Liver (tissue), 9 donors: Measurements from ENCODE around the gene TRIM32. TPM values are rescaled to one million over a fixed set of nuclear protein-coding genes. Genes with fewer than 3 reads are reported as not detected.

Source experiments
- DNase-seq: peaks from one replicate; pipeline ENCODE4 v3.0.0-alpha.2; 2017; ENCODE audit warnings: low spot score
- H3K27ac ChIP-seq, 2 donors: one replicate each; pipeline ENCODE4 v1.7.0; 2013; ENCODE audit warnings: inconsistent platforms in 2 of 2, low read length in 2 of 2, control low read depth in 1 of 2, low read depth in 1 of 2, mild to moderate bottlenecking in 1 of 2
- H3K27me3 ChIP-seq, 4 donors: one replicate each; pipeline versions ENCODE4 v1.6.1 to v1.7.0; 2013; ENCODE audit warnings: low read length in 3 of 4, inconsistent platforms in 1 of 4, mild to moderate bottlenecking in 1 of 4, moderate library complexity in 1 of 4; ENCODE audit not compliant: control insufficient read depth in 4 of 4, insufficient read depth in 4 of 4
- H3K36me3 ChIP-seq, 4 donors: one replicate each; pipeline versions ENCODE4 v1.6.1 to v1.7.0; 2013; ENCODE audit warnings: low read length in 3 of 4, mild to moderate bottlenecking in 3 of 4, low read depth in 1 of 4, moderate library complexity in 1 of 4; ENCODE audit not compliant: control insufficient read depth in 4 of 4, insufficient read depth in 3 of 4
- H3K4me1 ChIP-seq, 4 donors: one replicate each; pipeline versions ENCODE4 v1.6.1 to v1.7.0; 2013; ENCODE audit warnings: low read length in 3 of 4, mild to moderate bottlenecking in 3 of 4, moderate library complexity in 1 of 4; ENCODE audit not compliant: control insufficient read depth in 4 of 4, insufficient read depth in 4 of 4
- H3K4me3 ChIP-seq, 3 donors: one replicate each; pipeline versions ENCODE4 v1.6.1 to v1.7.0; 2013; ENCODE audit warnings: low read length in 3 of 3, control low read depth in 1 of 3, low read depth in 1 of 3, mild to moderate bottlenecking in 1 of 3
- H3K9ac ChIP-seq, 2 donors: one replicate each; pipeline ENCODE4 v1.7.0; 2013; ENCODE audit warnings: low read length in 2 of 2, mild to moderate bottlenecking in 2 of 2, moderate library complexity in 2 of 2, control low read depth in 1 of 2, low read depth in 1 of 2
- H3K9me3 ChIP-seq, 4 donors: one replicate each; pipeline versions ENCODE4 v1.6.1 to v1.7.0; 2013; ENCODE audit warnings: low read length in 3 of 4; ENCODE audit not compliant: control insufficient read depth in 4 of 4
- ATF3 ChIP-seq: IDR thresholded peaks from 2 replicates; pipeline ENCODE4 v1.6.1; 2016; ENCODE audit warnings: antibody characterized with exemption
- CTCF ChIP-seq: fragments of 150-350 bp; IDR thresholded peaks from 2 replicates; pipeline ENCODE4 v1.5.1; 2017; ENCODE audit warnings: improper control_type of control experiment, low read depth, low read length; ENCODE audit not compliant: missing input control
- EGR1 ChIP-seq, 2 donors: IDR thresholded peaks; 2 replicates each; pipeline ENCODE4 v1.6.1; 2016 to 2018; ENCODE audit warnings: antibody characterized with exemption in 2 of 2, low read depth in 2 of 2
- FOXA1 ChIP-seq: IDR thresholded peaks from 2 replicates; pipeline ENCODE4 v1.6.1; 2016; ENCODE audit warnings: antibody characterized with exemption
- FOXA2 ChIP-seq: IDR thresholded peaks from 2 replicates; pipeline ENCODE4 v1.6.1; 2016; ENCODE audit warnings: antibody characterized with exemption
- GABPA ChIP-seq, 2 donors: IDR thresholded peaks in 1 of 2; conservative IDR thresholded peaks in 1 of 2; 2 replicates each; pipeline ENCODE4 v1.6.1; 2016; ENCODE audit warnings: antibody characterized with exemption in 2 of 2, mild to moderate bottlenecking in 1 of 2, moderate library complexity in 1 of 2
- HNF4A ChIP-seq, 2 donors: conservative IDR thresholded peaks; 2 replicates each; pipeline ENCODE4 v1.6.1; 2016; ENCODE audit warnings: antibody characterized with exemption in 2 of 2, mild to moderate bottlenecking in 2 of 2
- HNF4G ChIP-seq: IDR thresholded peaks from 2 replicates; pipeline ENCODE4 v1.6.1; 2016; ENCODE audit warnings: antibody characterized with exemption
- JUND ChIP-seq, 2 donors: IDR thresholded peaks; 2 replicates each; pipeline ENCODE4 v1.6.1; 2016; ENCODE audit warnings: antibody characterized with exemption in 2 of 2
- MAX ChIP-seq: IDR thresholded peaks from 2 replicates; pipeline ENCODE4 v1.6.1; 2016; ENCODE audit warnings: antibody characterized with exemption
- NR2F2 ChIP-seq: IDR thresholded peaks from 2 replicates; pipeline ENCODE4 v1.6.1; 2016; ENCODE audit warnings: antibody characterized with exemption
- RAD21 ChIP-seq, 2 donors: IDR thresholded peaks; 2 replicates each; pipeline ENCODE4 v1.6.1; 2016; ENCODE audit warnings: antibody characterized with exemption in 2 of 2, mild to moderate bottlenecking in 2 of 2
- RXRA ChIP-seq, 2 donors: IDR thresholded peaks; 2 replicates each; pipeline ENCODE4 v1.6.1; 2017 to 2018; ENCODE audit warnings: antibody characterized with exemption in 2 of 2, mild to moderate bottlenecking in 1 of 2
- SP1 ChIP-seq: IDR thresholded peaks from 2 replicates; pipeline ENCODE4 v1.6.1; 2018; ENCODE audit warnings: antibody characterized with exemption, mild to moderate bottlenecking
- TAF1 ChIP-seq: conservative IDR thresholded peaks from 2 replicates; pipeline ENCODE4 v1.6.1; 2016; ENCODE audit warnings: antibody characterized with exemption, mild to moderate bottlenecking
- YY1 ChIP-seq: IDR thresholded peaks from 2 replicates; pipeline ENCODE4 v1.6.1; 2016; ENCODE audit warnings: antibody characterized with exemption, mild to moderate bottlenecking
- WGBS: extraction: QIAGEN DNeasy Blood & Tissue Kit; methylation state at CpG from one replicate; pipeline ENCODE4 v1.1.7; 2013; 5-methylcytosine and 5-hydroxymethylcytosine counted together
- polyA plus RNA-seq, 2 donors: library from polyadenylated mRNA; stranded (reverse) in 1 of 2; unstranded in 1 of 2; fragments of 200-250 nt in 1 of 2; fragments of >200 nt in 1 of 2; fragmentation: Nextera tagmentation in 1 of 2; extraction: Ambion mirVana in 1 of 2; gene quantifications; one replicate each; pipeline versions ENCODE4 v1.2.1 to v1.2.3, GENCODE V29; 2013 to 2015
- total RNA-seq, 2 donors: library from RNA; depleted of rRNA; stranded (reverse); fragments of >200 nt; gene quantifications; one replicate each; pipeline ENCODE4 v1.2.3, GENCODE V29; 2014
- TF ChIP-seq, protein P1 (sequence below): IDR thresholded peaks from 2 replicates; pipeline ENCODE4 v1.6.1; 2016; ENCODE audit warnings: antibody characterized with exemption
- TF ChIP-seq, protein P2 (sequence below): IDR thresholded peaks from 2 replicates; pipeline ENCODE4 v1.6.1; 2016; ENCODE audit warnings: antibody characterized with exemption, mild to moderate bottlenecking
- donor health status: healthy.
- donor health status: healthy.
- donor health status: healthy.
- donor health status: healthy.
- donor health status: healthy.

The TRIM32 gene
- total and polyA plus RNA-seq, 4 donors: 3.0 to 5.9 (median 3.5) TPM

DNA sequence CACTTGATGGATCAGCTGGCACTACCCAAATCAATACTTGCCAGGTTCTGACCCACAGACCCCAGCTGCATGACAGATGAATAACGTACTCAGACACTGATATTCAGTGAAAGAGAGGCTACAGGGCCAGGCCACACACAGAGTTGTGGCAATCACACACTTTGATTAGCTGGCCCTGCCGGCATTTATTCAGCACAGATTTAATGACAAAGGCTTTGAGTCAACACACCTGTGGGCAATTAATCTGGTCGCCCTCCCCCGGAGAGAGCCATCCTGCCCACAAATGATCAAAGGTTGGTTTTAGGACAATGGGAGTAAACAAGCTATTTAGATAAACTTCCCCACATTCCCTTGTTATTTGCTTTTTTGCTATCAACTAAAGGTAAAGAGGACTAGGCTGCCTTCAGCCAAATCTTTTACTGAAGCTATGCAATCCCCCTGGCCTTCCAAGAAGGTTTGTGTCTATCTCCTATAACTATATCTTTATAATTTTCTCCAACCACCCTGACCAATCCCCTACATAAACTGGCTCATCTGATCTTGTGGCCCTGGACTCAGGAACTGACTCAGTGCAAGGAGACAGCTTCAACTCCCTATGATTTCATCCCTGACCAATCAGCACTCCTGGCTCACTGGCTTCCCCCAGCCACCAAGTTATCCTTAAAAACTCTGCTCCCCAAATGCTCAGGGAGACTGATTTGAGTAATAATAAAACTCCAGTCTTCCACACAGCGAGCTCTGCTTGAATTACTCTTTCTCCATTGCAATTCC, 12.7 kb upstream of the TRIM32 start:
- Histone ChIP-seq H3K36me3 (peaks cover 0 to 3% (median 0%) of the 10 kb centered on the region in 4 donors), H3K9ac (no peak overlapping the region), H3K27ac (no peak overlapping the region), H3K27me3 (no peaks in the 10 kb centered on the region), H3K9me3 (peaks cover 0 to 12% (median 4%) of the 10 kb centered on the region in 4 donors), H3K4me1 (no peaks in the 10 kb centered on the region), H3K4me3 (no peak overlapping the region)
- DNase-seq: no peak
- TF ChIP-seq YY1: no peak
- TF ChIP-seq, protein P1, sequence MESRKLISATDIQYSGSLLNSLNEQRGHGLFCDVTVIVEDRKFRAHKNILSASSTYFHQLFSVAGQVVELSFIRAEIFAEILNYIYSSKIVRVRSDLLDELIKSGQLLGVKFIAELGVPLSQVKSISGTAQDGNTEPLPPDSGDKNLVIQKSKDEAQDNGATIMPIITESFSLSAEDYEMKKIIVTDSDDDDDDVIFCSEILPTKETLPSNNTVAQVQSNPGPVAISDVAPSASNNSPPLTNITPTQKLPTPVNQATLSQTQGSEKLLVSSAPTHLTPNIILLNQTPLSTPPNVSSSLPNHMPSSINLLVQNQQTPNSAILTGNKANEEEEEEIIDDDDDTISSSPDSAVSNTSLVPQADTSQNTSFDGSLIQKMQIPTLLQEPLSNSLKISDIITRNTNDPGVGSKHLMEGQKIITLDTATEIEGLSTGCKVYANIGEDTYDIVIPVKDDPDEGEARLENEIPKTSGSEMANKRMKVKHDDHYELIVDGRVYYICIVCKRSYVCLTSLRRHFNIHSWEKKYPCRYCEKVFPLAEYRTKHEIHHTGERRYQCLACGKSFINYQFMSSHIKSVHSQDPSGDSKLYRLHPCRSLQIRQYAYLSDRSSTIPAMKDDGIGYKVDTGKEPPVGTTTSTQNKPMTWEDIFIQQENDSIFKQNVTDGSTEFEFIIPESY: no peak
- no peak for TF ChIP-seq FOXA1
- TF ChIP-seq RAD21 (IDR thresholded peaks at IDR 0.05): no peak
- TF ChIP-seq TAF1: no peak
- TF ChIP-seq EGR1 (IDR thresholded peaks at IDR 0.05; ENCODE audit: low read depth in 2 of 2): no peak
- no peak for TF ChIP-seq ATF3
- TF ChIP-seq FOXA2: no peak
- TF ChIP-seq JUND (IDR thresholded peaks at IDR 0.05): no peak
- no peak for TF ChIP-seq SP1
- TF ChIP-seq HNF4G: no peak
- TF ChIP-seq, protein P2, sequence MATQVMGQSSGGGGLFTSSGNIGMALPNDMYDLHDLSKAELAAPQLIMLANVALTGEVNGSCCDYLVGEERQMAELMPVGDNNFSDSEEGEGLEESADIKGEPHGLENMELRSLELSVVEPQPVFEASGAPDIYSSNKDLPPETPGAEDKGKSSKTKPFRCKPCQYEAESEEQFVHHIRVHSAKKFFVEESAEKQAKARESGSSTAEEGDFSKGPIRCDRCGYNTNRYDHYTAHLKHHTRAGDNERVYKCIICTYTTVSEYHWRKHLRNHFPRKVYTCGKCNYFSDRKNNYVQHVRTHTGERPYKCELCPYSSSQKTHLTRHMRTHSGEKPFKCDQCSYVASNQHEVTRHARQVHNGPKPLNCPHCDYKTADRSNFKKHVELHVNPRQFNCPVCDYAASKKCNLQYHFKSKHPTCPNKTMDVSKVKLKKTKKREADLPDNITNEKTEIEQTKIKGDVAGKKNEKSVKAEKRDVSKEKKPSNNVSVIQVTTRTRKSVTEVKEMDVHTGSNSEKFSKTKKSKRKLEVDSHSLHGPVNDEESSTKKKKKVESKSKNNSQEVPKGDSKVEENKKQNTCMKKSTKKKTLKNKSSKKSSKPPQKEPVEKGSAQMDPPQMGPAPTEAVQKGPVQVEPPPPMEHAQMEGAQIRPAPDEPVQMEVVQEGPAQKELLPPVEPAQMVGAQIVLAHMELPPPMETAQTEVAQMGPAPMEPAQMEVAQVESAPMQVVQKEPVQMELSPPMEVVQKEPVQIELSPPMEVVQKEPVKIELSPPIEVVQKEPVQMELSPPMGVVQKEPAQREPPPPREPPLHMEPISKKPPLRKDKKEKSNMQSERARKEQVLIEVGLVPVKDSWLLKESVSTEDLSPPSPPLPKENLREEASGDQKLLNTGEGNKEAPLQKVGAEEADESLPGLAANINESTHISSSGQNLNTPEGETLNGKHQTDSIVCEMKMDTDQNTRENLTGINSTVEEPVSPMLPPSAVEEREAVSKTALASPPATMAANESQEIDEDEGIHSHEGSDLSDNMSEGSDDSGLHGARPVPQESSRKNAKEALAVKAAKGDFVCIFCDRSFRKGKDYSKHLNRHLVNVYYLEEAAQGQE: no peak
- TF ChIP-seq CTCF: no peak
- no peak for TF ChIP-seq MAX
- TF ChIP-seq RXRA (IDR thresholded peaks at IDR 0.05): no peak
- whole genome bisulfite sequencing: 90% methylated on average over 5 of the region's 5 CpGs

DNA sequence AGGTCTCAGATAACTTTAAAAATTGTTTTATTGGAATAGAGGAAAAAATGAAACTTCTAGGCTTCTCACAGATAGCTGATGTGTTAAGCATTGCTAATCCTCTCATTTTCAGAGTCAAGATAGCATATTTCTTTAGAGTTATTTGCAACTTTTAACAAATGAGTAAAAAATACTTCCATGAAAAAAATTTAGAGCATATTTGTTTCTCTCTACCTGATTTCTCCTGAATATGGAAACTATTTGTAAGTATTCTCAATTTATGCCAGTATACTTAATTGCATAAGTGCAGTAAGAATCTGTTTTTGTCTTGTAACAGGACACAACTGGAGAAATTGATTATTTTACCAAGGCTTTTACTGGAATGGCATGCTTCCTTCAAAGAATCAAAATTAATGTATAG, 3.6 kb upstream of the TRIM32 start:
- no peak for DNase-seq
- H3K4me3 ChIP-seq: no peak overlapping the region
- H3K9ac ChIP-seq: no peak overlapping the region
- H3K27ac ChIP-seq: no peak overlapping the region
- H3K36me3 ChIP-seq: no peaks in the 10 kb centered on the region
- no peaks in the 10 kb centered on the region for H3K9me3 ChIP-seq
- no peaks in the 10 kb centered on the region for H3K27me3 ChIP-seq
- H3K4me1 ChIP-seq: peaks cover 6 to 18% (median 17%) of the 10 kb centered on the region in 4 donors
- TF ChIP-seq SP1 (no peak), MAX (no peak), GABPA (IDR thresholded peaks at IDR 0.05 in 1 of 2, conservative IDR thresholded peaks at IDR 0.05 in 1 of 2) (no peak), HNF4G (no peak), FOXA1 (no peak), JUND (IDR thresholded peaks at IDR 0.05) (no peak), YY1 (no peak), RXRA (IDR thresholded peaks at IDR 0.05) (no peak), HNF4A (conservative IDR thresholded peaks at IDR 0.05) (no peak), FOXA2 (no peak), NR2F2 (no peak)
- TF ChIP-seq, protein P2: no peak
